HL-60 (cell line): ENCODE results near the gene DOCK2.

Experiments used
- CTCF ChIP-seq: IDR thresholded peaks from one replicate; pipeline ENCODE4 v1.5.1; 2011; ENCODE audit warnings: low read length, control low read depth, inconsistent platforms; ENCODE audit not compliant: insufficient read depth
- POLR2AphosphoS5 ChIP-seq: IDR thresholded peaks from 2 replicates; pipeline ENCODE4 v1.6.1; 2012; ENCODE audit warnings: low read depth
- REST ChIP-seq: IDR thresholded peaks from 2 replicates; pipeline ENCODE4 v1.6.1; 2012; ENCODE audit warnings: low read depth; ENCODE audit not compliant: insufficient replicate concordance

- TF ChIP-seq REST = no peak
- TF ChIP-seq CTCF = no peak
- no peak for TF ChIP-seq POLR2AphosphoS5
Observed at GRCh38 chr5:170056561-170057267, 419.6 kb downstream of the DOCK2 start.
